Superior temporal gyrus (tissue), 1 donor: ENCODE data around the gene NDFIP2.

Source experiments
- DNase-seq: peaks from one replicate; pipeline ENCODE4 v3.0.0-alpha.2; 2016; ENCODE audit errors: extremely low spot score

The NDFIP2 gene

DNA sequence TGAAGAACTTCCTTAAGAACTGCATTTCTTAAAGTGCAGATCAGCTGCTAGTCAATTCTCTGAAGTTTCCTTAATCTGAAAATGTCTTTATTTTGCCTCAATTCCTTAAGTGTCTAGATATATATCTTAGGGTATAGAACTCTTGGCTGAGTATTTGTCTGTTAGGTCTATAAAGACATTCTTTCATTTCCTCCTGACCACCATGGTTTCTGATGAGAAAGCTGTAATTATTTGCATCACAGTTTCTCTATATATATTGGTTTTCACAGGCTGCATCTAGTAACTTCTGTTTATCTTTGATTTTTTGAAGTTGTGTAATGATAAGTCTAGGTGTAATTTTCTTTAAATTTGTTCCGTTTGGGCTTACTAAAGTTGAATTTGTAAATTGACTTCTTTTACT lies 15.2 kb downstream of the NDFIP2 start:
- DNase-seq: no peak

DNA sequence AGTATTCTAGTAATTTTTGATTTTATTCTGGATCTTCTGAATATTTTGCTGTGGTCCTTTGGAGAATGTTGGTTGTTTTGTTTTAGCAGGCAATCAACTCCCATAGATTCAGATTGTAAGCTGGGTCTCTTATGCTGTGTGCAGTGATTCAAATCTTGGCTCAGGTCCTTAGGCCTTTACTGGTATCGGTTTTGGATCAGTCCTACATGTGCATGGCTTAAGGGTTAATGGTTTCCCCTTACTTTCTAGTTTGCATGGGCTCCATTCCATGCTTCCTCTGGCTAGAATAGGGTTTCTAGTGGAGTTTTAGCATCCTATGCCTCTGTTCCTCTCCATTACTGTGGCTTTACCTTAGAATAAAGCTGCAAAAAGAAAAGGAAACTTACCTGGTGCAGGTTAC lies 16.1 kb downstream of the NDFIP2 start:
- no peak for DNase-seq

DNA sequence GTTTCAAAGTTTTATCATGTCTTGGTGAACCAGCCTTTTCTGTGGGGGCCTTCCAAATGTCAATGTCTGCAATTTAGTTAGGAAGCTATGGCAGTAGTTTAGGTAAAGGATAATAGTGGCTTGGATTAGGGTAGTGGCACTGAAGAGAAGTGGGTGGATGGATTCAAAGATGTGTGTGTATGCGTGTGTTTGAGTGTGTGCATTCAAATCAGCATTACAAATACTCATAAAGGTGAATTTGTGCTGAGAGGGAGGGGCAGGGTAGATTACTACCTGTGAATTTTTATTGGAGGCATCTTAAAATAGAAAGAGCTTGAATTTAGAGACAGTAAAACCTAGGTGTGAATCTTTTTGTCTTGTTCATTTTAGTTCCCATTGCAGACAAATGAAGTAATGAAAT lies 16.9 kb downstream of the NDFIP2 start:
- DNase-seq: no peak

DNA sequence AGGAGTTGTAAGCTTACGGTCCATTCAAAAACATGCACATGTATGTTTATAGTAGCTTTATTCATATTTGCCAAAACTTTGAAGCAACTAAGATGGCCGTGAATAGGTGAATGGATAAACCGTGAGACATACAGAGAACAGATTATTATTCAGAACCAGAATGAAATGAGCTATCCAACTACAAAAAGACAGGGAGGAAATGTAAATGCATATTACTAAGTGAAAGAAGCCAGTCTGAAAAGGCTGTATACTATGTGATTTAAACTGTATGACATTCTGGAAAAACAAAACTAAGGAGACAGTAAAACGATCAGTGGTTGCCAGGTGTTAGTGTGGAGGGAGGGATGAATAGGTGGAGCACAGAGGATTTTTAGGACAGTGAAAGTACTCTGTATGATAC lies 19.9 kb downstream of the NDFIP2 start:
- no peak for DNase-seq

DNA sequence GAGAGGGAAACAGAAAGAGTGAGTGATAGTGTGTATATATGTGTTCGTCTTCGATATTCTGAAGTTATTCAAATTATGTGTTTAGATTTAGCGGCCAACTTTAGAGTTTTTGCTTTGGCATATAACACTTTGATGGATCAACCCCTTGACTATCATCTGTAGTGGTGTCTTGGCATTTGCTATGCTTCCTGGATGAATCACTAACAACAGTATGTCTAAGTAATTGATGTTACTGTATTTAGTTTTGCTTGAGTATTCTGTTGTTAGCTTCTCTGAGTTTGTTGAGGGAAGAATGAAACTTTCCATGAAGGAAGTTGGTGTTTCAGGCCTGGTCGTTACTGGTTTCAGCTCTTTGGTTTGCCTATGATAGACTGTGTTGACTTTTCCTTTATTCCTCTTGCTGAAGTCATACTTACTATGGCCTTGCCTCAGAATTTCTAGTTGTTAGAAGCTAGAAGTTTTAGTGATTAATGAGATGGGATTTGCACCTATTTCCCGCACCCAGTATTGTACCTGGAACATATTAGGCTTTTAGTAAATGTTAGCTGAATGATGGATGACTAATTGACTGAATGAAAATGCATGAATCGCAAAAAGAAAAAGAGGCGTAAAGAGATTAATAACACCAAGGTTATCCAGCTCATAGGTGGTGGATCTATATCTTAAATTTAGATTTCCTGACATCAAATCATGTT lies 20.7 kb downstream of the NDFIP2 start:
- no peak for DNase-seq

DNA sequence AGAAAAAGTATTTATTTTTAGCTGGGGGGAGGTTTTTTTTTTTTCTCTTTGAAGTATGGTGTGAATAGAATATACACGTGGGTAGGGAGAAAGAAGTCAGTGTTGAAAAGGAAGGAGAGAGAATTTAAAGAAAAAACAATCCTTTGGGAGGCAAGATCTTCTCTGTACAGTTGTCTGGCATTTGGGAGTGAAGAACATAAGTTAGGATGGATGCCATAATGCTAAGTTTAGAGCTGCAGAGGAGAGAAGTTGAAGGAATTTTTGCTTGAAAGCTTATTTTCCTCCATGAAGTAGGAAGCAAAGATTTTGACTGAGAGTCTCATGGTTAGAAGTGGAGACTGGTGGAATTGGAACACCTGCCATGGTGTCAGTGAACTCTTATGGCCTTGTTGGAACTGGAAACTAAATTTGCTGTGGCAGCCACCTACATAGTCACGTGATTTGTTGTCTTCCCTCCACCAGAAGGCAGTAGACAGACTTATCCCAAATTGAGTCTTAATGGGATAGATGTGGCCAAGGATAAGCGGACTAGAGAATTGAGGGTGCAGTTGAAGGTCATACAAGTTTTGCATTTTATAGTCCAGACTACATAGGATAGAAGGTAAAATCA lies 22.0 kb downstream of the NDFIP2 start:
- peak; percentile 61 for DNase-seq

DNA sequence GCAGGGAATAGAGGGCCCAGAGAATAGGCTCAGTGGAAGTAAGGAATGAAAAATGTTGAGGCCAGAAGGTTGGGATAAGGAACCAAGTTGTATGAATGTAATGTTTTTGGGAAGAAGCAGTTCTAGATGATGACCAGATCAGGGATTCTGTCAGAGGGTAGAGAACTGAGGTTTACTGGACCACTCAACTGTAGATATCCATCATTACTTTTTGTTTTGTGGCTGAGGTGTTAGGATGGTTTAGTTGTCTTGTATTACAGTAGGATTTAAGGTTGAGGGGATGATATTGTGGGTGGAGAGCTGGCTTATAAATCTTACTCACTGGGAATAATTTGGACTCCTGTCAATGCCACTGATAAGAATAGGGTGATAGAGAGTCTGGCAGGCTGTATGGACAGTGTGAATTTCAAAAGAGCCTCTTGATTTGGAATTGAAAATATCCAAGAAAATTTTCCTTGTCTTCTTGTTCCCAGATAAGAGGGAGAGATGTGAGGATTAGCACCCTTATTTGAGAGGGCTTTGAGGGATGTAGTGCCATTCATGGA lies 22.6 kb downstream of the NDFIP2 start:
- no peak for DNase-seq

DNA sequence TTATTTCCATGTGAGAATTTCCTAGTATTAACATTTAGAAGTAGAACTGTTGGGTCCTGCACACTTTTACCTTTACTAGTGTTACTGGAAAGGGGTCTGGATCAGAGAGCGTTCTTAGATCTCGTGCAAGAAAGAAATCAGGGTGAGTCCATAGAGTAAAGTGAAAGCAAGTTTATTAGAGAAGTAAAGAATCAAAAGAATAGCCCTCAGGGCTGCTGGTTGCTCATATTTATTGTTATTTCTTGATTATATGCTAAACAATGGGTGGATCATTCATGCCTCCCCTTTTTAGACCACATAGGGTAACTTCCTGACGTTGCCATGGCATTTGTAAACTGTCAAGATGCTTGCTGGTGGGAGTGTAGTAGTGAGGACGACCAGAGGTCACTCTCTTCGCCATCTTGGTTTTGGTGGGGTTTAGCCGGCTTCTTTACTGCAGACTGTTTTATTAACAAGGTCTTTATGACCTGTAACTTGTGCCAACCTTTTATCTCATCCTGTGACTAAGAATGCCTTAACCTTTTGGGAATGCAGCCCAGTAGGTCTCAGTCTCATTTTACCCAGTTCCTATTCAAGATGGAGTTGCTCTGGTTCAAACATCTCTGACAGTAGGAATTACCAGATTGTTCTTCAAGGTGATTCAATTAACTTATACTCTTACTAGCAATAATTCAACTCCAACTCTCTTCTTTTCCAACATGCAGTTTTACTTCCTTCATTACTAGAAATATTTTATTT lies 27.4 kb downstream of the NDFIP2 start:
- no peak for DNase-seq

DNA sequence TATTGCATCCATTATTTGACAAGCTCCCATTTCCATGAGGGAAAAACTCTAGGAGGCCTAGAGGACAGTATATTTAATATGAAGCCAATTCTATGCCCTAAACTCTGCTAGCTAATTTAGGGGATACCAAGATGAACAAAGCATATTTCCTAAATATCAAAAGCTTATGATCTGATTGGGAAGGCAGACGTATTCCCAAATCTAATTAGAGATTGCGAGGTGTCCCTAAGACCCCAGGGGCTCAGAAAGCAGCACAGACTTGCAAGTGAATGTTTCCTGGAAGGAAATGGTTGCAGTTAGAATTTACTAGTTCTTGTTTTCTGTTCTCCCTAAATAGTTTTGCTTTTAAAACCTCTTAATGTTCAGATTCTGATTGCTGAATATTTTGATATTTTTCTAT lies 30.7 kb downstream of the NDFIP2 start:
- no peak for DNase-seq

DNA sequence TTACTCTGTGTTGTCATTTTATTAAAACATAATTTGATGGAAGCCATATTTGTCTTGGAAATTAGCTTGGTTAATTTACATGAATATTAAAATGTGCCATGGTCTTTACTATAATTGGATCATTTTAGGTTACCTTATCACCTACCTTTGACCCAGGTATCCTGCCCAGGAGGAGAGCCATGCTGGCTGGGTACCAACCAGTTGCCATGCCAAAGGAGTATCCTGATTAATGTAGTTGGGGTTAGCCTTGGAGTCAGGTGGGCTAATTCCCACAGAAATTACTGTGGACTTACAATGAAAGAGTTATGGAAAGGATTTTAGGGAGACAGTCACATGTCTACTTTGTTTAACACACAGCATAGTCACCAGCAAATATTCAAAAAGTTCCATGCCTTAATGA lies 32.0 kb downstream of the NDFIP2 start:
- no peak for DNase-seq

DNA sequence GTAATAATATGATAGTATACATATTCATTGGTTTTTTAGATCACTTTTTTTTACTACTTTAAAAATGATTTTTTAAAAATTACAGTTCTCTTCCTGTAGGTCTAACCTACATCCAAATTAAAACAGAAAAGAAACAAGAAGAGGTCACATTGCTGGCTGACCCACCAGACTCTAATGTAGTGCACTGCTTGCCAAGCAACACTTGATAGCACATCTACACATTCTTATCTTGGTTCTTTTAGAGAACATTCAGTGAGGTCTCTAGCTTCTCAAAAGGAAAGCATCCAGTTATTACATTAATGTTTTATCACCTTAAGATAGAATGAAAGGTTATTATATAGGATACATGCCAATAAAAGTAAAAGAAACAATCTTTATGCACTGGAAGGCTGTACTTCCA lies 35.6 kb downstream of the NDFIP2 start:
- no peak for DNase-seq

DNA sequence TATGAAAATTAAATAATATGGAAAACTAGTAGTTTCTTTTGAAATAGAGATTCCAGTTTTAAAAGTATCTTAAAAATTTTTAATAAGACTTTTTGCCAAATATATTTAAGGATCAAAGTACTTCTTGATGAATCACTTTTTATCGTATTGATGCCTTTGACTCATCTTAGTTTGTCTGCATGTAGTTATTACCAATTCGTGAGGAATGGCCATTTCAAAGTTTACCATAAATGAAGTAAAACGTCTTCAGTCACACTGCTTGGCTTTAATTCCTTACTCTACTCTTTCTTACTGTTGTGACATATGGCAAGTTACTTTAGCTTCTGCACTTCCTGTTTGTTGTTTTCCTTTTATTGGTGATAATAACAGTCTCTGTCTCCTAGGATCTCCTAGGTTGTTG lies 38.3 kb downstream of the NDFIP2 start:
- no peak for DNase-seq

DNA sequence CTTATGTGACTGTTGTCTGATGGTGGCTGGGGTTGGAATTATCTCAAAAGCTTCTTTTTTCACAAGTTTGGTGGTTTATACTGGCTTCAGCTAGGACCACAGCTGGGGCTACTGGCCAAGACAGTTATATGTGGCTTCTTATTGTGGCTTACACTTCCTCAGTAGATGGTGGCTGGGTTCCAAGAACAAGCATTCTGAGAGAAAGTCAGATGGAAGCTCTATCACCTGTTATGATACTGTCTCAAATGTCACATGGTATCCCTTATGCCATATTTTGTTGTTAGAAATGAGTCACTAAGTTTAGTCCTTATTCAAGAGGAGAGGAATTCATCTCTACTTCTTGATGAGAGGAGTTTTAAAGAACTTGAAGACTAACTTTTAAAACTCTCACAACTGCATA lies 41.6 kb downstream of the NDFIP2 start:
- no peak for DNase-seq

DNA sequence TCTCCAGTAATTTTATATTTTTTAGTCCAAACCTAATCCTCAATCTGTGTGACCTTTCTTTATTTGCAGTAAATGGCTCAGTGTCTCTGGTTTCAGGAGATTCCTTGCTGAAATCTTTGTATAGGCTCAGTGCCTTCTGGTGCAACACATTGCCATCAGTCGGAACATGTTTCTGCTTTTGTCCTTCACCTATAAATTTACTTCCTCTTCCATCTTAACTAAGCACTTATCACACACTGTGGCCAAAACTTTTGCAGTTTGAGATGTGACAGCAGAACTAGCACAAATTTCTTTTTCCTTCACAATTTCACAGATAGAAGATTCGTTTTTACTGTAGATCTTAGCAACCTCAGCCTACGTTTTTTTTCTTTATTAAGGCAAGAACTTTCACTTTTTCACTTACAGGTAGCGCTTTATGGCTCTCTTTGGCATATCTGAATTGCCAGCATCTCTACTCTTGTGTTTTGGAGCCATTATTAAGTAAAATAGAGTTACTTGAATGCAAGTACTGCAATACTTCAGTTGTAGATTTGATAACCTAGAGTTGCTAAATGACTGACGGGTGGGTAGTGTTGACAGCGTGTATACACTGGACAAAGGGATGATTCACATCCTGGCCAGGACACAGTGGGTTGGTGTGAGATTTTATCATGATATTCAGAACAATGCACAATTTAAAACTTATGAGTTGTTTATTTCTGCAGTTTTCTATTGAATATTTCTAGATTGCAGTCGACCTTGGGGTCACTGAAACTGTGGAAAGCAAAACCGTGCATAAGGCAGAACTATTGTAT lies 44.3 kb downstream of the NDFIP2 start:
- DNase-seq: peak; percentile 76

DNA sequence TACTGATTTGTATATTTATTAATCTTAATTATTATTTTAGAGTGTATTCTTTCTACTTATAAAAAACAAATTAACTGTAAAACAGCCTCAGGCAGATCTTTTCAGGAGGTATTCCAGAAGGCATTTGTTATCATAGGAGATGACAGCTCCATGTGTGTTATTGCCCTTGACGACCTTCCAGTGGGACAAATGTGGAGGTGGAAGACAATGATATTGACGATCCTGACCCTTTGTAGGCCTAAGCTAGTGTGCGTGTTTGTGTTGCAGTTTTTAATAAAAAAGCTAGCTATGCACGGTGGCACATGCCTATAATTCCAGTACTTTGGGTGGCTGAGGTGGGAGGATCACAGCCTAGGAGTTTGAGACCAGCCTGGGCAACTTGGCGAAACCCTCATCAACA lies 46.7 kb downstream of the NDFIP2 start:
- no peak for DNase-seq

DNA sequence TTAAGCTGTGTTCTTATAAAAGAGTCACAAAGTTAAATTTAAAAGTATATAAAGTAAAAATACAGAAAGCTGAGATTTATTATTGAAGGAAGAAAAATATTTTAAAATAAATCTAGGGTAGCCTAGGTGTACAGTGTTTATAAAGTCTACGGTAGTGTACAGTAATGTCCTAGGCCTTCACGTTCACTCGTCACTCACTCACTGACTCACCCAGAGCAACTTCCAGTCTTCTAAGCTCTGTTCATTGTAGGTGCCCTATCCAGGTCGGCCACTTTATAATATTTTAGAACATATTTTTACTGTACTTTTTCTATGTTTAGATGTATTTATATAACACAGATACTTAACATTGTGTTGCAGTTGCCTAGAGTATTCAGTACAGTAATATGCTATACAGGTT lies 47.4 kb downstream of the NDFIP2 start:
- DNase-seq: no peak

DNA sequence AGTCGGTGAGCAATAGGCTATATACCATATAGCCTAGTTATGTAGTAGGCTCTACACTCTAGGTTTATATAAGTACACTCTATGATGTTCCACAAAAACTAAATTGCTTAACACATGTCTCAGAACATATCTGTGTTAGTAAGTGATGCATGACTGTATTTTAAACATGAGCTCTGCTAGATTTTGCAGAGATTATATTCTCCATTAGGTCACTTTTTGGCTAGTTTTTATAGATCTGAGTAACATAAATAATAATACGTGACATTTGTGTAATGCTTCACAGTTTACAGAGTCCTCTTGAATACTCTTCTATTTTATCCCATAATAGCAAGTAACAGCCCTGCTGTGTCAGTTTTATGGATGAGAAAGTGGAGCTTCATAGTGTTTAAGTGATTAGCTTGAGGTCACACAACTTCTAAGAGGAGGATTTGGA lies 47.8 kb downstream of the NDFIP2 start:
- no peak for DNase-seq

DNA sequence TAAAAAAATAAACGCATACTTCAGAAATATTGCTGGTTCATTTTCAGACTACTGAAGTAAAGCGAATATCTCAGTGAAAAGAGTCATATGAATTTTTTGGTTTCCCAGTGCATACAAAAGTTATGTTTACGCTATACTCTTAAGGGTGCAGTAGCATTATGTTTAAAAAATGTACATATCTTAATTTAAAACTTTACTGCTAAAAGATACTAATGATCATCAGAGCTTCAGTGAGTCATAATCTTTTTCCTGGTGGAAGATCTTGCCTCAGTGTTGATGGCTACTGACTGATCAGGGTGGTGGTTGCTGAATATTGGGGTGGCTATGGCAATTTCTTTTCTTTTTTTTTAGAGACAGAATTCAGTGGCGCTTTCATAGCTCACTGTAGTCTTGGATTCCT lies 48.9 kb downstream of the NDFIP2 start:
- no peak for DNase-seq

DNA sequence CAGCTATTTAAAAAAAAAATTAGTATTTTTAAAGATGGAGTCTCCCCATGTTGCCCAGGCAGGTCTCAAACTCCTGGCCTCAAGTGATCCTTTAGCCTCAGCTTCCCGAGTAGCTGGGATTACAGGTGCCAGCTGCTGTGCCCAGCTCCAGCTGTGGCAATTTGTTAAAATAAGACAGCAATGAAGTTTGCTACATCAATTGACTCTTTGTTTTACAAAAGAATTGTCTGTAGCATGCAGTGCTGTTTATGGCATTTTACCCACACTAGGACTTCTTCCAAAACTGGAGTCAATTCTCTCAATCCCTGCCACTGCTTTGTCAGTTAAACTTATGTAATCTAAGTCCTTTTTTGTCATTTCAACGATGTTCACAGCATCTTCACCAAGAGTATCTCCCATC lies 49.3 kb downstream of the NDFIP2 start:
- peak; percentile 88 for DNase-seq

DNA sequence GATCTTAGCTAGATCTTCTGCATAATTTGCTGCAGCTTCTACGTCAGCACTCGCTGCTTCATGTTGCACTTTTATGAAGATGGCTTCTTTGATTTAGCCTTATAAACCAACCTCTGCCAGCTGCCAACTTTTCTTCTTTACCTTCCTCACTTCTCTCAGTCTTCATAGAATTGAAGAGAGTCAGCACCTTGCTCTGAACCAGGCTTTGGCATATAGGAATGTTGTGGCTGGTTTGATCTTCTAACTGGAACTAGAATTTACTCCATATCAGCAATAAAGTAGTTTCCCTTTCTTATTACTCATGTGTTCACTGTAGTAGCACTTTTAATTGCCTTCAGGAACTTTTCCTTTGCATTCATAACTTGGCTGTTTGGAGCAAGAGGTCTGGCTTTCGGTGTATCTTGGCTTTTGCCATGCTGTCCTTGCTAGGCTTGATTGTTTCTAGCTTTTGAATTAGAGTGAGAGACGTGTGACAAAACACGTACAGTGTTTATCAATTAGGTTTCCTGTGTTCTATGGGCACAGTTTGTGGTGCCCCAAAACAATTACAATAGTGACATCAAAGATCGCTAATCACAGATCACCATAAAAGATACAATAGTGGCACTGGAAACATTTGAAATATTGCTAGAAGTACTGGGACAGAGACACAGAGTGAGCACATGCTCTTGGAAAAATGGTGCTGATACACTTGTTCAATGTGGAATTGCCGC lies 50.7 kb downstream of the NDFIP2 start:
- no peak for DNase-seq

DNA sequence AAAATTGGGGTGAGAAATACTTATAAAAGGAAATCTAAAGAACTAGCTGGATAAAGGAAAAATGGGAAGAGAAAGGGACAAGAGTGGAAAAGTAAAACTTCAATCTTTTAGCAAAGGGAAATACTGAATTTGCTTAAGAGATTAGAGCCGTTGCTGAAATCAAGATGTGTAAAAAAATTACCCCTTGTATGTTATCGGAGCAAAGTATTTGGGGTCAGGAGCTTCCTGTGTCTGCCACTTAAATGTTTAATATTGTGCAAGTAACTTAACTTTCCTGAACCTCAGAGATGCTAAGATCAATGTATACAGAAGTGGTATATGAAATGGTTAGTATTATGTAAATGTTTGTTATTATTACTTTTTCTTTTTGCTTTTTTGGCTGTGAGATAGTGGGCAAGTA lies 51.6 kb downstream of the NDFIP2 start:
- no peak for DNase-seq
